Uterus (tissue), 4 donors: ENCODE data around the gene SLC66A1. TPM values are rescaled to one million over a fixed set of nuclear protein-coding genes. Genes with fewer than 3 reads are reported as not detected.

Source experiments
- DNase-seq, 2 donors: peaks; one replicate each; pipeline ENCODE4 v3.0.0-alpha.2; 2019 to 2020
- H3K27ac ChIP-seq, 2 donors: fragments of 200-600 bp; sonication (generic); 1 replicate in 1 of 2; 2 replicates in 1 of 2; pipeline ENCODE4 v1.5.1; 2016 to 2018
- H3K27me3 ChIP-seq, 2 donors: fragments of 200-600 bp; sonication (generic); one replicate each; pipeline ENCODE4 v1.5.1; 2018 to 2019; ENCODE audit warnings: control low read depth in 1 of 2
- H3K36me3 ChIP-seq, 2 donors: fragments of 200-600 bp; sonication (generic); one replicate each; pipeline ENCODE4 v1.5.1; 2019; ENCODE audit warnings: control low read depth in 1 of 2
- H3K4me1 ChIP-seq, 2 donors: fragments of 200-600 bp; sonication (generic); one replicate each; pipeline ENCODE4 v1.5.1; 2018 to 2019; ENCODE audit warnings: control low read depth in 1 of 2
- H3K4me3 ChIP-seq, 2 donors: fragments of 200-600 bp; sonication (generic); 1 replicate in 1 of 2; 2 replicates in 1 of 2; pipeline ENCODE4 v1.5.1; 2018 to 2019; ENCODE audit warnings: mild to moderate bottlenecking in 1 of 2
- H3K9me3 ChIP-seq, 2 donors: fragments of 200-600 bp; sonication (generic); one replicate each; pipeline ENCODE4 v1.5.1; 2019; ENCODE audit warnings: control low read depth in 1 of 2
- POLR2A ChIP-seq, 2 donors: fragments of 450-650 bp; IDR thresholded peaks; one replicate each; pipeline ENCODE4 v1.6.1; 2016; ENCODE audit warnings: antibody characterized with exemption in 2 of 2, mild to moderate bottlenecking in 1 of 2, moderate library complexity in 1 of 2
- intact Hi-C: fragments of 100-400 bp; cut with DNase I; formaldehyde crosslinking; loops from one replicate; pipeline ENCODE4 v1.15.1; 2023; ENCODE audit warnings: low total_unique reads
- total RNA-seq, 4 donors: library from RNA; depleted of rRNA in 3 of 4; stranded (reverse); fragments of >200 nt in 3 of 4; gene quantifications; one replicate each; pipeline versions ENCODE4 v1.1.0 to v1.2.4, GENCODE V29; 2014 to 2023
- TF ChIP-seq, protein P1 (sequence below), 4 experiments: fragments of 200-600 bp in 2 of 4; fragments of 450-650 bp in 2 of 4; sonication (generic) in 2 of 4; IDR thresholded peaks; one replicate each; pipeline ENCODE4 v1.5.1; 2016 to 2019; ENCODE audit warnings: antibody characterized with exemption in 4 of 4, mild to moderate bottlenecking in 2 of 4, moderate library complexity in 1 of 4
- donor health status: DM: yes; HTN: yes; CAD: no.

Gene SLC66A1
- total RNA-seq, 4 donors from 2014 or later = 0.88 to 18.1 (median 8.2) TPM

- Histone ChIP-seq H3K27ac (peak overlapping the region; percentile 52 to 74), H3K36me3 (no peaks in the 10 kb centered on the region), H3K27me3 (no peaks in the 10 kb centered on the region), H3K4me3 (no peak overlapping the region), H3K4me1 (peaks cover 0 to 6% of the 10 kb centered on the region in 2 donors), H3K9me3 (no peaks in the 10 kb centered on the region)
- TF ChIP-seq POLR2A (IDR thresholded peaks at IDR 0.05) = no peak
- TF ChIP-seq, protein P1, sequence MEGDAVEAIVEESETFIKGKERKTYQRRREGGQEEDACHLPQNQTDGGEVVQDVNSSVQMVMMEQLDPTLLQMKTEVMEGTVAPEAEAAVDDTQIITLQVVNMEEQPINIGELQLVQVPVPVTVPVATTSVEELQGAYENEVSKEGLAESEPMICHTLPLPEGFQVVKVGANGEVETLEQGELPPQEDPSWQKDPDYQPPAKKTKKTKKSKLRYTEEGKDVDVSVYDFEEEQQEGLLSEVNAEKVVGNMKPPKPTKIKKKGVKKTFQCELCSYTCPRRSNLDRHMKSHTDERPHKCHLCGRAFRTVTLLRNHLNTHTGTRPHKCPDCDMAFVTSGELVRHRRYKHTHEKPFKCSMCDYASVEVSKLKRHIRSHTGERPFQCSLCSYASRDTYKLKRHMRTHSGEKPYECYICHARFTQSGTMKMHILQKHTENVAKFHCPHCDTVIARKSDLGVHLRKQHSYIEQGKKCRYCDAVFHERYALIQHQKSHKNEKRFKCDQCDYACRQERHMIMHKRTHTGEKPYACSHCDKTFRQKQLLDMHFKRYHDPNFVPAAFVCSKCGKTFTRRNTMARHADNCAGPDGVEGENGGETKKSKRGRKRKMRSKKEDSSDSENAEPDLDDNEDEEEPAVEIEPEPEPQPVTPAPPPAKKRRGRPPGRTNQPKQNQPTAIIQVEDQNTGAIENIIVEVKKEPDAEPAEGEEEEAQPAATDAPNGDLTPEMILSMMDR (IDR thresholded peaks at IDR 0.05) = no peak
- no peak for DNase-seq
- intact Hi-C loops = no loop called here
Observed at GRCh38 chr1:19352839-19353238, 40.7 kb downstream of the SLC66A1 start.

DNA sequence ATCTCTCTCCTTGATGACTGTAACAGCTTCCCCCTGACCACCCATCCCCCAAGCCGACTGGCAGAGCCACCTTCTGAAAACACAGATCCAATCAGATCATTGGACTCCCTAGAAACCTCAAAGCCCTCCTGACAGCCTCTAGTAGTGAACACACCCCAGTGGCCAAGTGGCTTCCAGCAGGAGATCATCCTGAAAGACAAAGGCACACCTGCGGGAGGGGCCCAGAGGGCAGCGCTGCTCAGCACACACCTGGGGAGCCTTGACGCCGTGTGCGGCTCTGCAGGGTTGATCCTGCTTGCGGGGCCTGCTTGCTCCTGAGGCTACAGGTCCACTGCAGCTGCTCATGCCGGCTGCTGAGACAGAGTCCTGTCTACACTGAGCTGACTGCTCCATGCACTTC is 41.5 kb downstream of the SLC66A1 start:
- Histone ChIP-seq H3K27me3 (no peaks in the 10 kb centered on the region), H3K9me3 (no peaks in the 10 kb centered on the region), H3K4me3 (no peak overlapping the region), H3K27ac (peak overlapping the region; percentile 52 to 74), H3K4me1 (peaks cover 0 to 4% of the 10 kb centered on the region in 2 donors), H3K36me3 (no peaks in the 10 kb centered on the region)
- no peak for TF ChIP-seq POLR2A (IDR thresholded peaks at IDR 0.05)
- TF ChIP-seq, protein P1 (IDR thresholded peaks at IDR 0.05) = no peak
- DNase-seq = no peak
- intact Hi-C loops = no loop called here

DNA sequence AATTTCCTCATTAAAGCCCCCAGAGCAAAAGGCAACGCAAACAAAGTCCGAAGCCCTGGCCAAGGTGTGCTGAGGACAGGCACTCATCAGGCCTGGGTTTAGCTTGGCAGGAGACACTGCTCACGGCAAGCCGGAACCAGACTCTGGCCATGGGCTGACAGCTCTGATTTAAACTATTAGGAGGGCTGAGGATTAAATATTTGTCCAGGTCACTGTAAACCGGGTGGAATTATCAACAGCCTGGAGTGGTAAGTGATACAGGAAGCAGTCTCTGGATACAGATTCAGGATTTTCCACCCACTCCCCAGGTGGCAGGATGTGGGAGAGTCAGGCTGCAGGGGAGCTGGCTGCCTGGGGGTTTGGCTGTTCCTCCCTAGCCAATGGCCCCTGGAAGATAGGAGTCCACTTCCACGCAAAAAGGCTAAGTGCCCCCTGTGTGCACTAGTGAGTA is 42.4 kb downstream of the SLC66A1 start:
- no peaks in the 10 kb centered on the region for H3K4me1 ChIP-seq

DNA sequence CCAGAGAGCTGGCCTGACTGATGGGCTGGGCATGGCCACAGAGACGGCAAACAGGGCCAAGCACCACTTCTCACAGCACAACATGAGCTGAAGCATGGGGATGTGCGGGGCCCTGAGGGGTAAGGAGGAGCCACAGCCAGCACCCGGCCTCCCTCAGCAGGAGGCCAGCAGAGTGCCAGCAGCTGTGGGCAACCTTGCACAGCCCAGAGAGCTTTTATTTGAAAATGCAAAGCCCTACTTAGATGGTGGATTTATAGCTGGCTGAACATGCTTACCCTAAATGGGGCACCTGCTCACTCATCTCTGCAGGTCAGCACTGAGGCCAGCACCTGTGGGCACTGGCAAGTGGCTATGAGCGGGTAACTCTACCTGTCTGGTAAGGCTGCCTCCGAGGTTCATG is 44.1 kb downstream of the SLC66A1 start:
- H3K4me1 ChIP-seq = peaks cover 4 to 6% of the 10 kb centered on the region in 2 donors
- intact Hi-C loops = no loop called here
- H3K4me3 ChIP-seq = no peak overlapping the region
- H3K9me3 ChIP-seq = no peaks in the 10 kb centered on the region
- H3K36me3 ChIP-seq = no peaks in the 10 kb centered on the region
- no peak for TF ChIP-seq POLR2A (IDR thresholded peaks at IDR 0.05)
- TF ChIP-seq, protein P1 (IDR thresholded peaks at IDR 0.05) = no peak
- DNase-seq = no peak
- no peak overlapping the region for H3K27ac ChIP-seq
- no peaks in the 10 kb centered on the region for H3K27me3 ChIP-seq

More for the DNA sequence above, 42.4 kb downstream of the SLC66A1 start:
- Histone ChIP-seq H3K36me3 (no peaks in the 10 kb centered on the region), H3K27ac (peak overlapping the region; percentile 30 to 74), H3K27me3 (no peaks in the 10 kb centered on the region), H3K9me3 (no peaks in the 10 kb centered on the region), H3K4me3 (no peak overlapping the region)
- TF ChIP-seq, protein P1 (IDR thresholded peaks at IDR 0.05) = no peak
- TF ChIP-seq POLR2A (IDR thresholded peaks at IDR 0.05) = no peak
- DNase-seq = no peak
- intact Hi-C loops = no loop called here

- no peak for DNase-seq
- no peak overlapping the region for H3K4me3 ChIP-seq
- H3K36me3 ChIP-seq = no peaks in the 10 kb centered on the region
- peaks cover 4 to 13% of the 10 kb centered on the region in 2 donors for H3K4me1 ChIP-seq
- no peak for TF ChIP-seq POLR2A (IDR thresholded peaks at IDR 0.05)
- TF ChIP-seq, protein P1 (IDR thresholded peaks at IDR 0.05) = no peak
- H3K27ac ChIP-seq = no peak overlapping the region
- intact Hi-C loops = no loop called here
- H3K9me3 ChIP-seq = no peaks in the 10 kb centered on the region
- H3K27me3 ChIP-seq = no peaks in the 10 kb centered on the region
Observed at GRCh38 chr1:19357299-19357986, 45.3 kb downstream of the SLC66A1 start.
